Activated CD8-positive, alpha-beta T cell treated with anti-CD3 and anti-CD28 coated beads for 36 hours (primary cell): ENCODE measurements around the gene CD164. TPM values are rescaled to one million over a fixed set of nuclear protein-coding genes. Genes with fewer than 3 reads are reported as not detected.

ENCODE experiments used
- ATAC-seq: fragments of 200-7000 bp; cut with Tn5 transposase; one replicate; pipeline ENCODE4 v1.10.0; 2021; ENCODE audit warnings: mild to moderate bottlenecking, moderate library complexity
- CTCF ChIA-PET: fragments of 350-600 bp; sonication (Branson Sonifier 250); formaldehyde crosslinking; loops from one replicate; lab custom pipeline; 2021; ENCODE audit warnings: antibody characterized with exemption; lab: Charles Lee
- POLR2A ChIA-PET: fragments of 350-600 bp; sonication (Branson Sonifier 250); formaldehyde crosslinking; loops from one replicate; lab custom pipeline; 2021; ENCODE audit warnings: antibody characterized with exemption; lab: Charles Lee
- DNase-seq: peaks from one replicate; pipeline ENCODE4 v3.0.0-alpha.2; 2020
- H3K27ac Mint-ChIP-seq: one replicate; pipeline ENCODE4 v1.8.0; 2021; ENCODE audit warnings: mild to moderate bottlenecking, mixed read lengths
- H3K27me3 Mint-ChIP-seq: one replicate; pipeline ENCODE4 v1.8.0; 2021; ENCODE audit warnings: mixed read lengths
- H3K36me3 Mint-ChIP-seq: one replicate; pipeline ENCODE4 v1.8.0; 2021; ENCODE audit warnings: low read depth, mixed read lengths
- H3K4me1 Mint-ChIP-seq: one replicate; pipeline ENCODE4 v1.8.0; 2021; ENCODE audit warnings: low read depth, mixed read lengths
- H3K4me3 Mint-ChIP-seq: one replicate; pipeline ENCODE4 v1.8.0; 2021; ENCODE audit warnings: mild to moderate bottlenecking, moderate library complexity, mixed read lengths
- H3K9me3 Mint-ChIP-seq: one replicate; pipeline ENCODE4 v1.8.0; 2021; ENCODE audit warnings: mixed read lengths
- CTCF ChIP-seq: fragments of 200-600 bp; IDR thresholded peaks from one replicate; pipeline ENCODE4 v1.8.0; 2022; ENCODE audit warnings: antibody characterized with exemption, mild to moderate bottlenecking
- intact Hi-C: fragments of 100-400 bp; cut with micrococcal nuclease; formaldehyde crosslinking; loops from one replicate; pipeline ENCODE4 v1.10.0; 2022
- total RNA-seq, 2 experiments: library from RNA; stranded (reverse); gene quantifications; one replicate each; pipeline ENCODE4 v1.2.3, GENCODE V29; 2021

Gene CD164
- total RNA-seq, 2 experiments from 2014 or later, result 144 to 146 TPM

GRCh38 chr6:109374326-109374892 is 7.9 kb downstream of the CD164 start:
- no peak for TF ChIP-seq CTCF
- peak overlapping the region; percentile 86 for H3K27ac Mint-ChIP-seq
- H3K4me3 Mint-ChIP-seq, result peak overlapping the region; percentile 24
- no peaks in the 10 kb centered on the region for H3K27me3 Mint-ChIP-seq
- ChIA-PET CTCF (interaction anchor here (1.1 to 3.3 kb wide), 4 partner anchors 9 to 187 kb away, joined by 3 to 18 read pairs (median 6); no protein-coding TSS in a partner anchor), POLR2A (interaction anchor here (0.9 to 3.4 kb wide), 8 partner anchors 9 to 316 kb away, joined by 3 to 64 read pairs (median 3); partner anchors contain the start of genes CD164, CEP57L1 and SESN1)
- DNase-seq (no peak), ATAC-seq (no peak)
- intact Hi-C loops, result no loop called here
- peaks cover 71% of the 10 kb centered on the region for H3K36me3 Mint-ChIP-seq
- no peaks in the 10 kb centered on the region for H3K9me3 Mint-ChIP-seq
- H3K4me1 Mint-ChIP-seq, result peaks cover 75% of the 10 kb centered on the region

- peak overlapping the region; percentile 24 for H3K4me3 Mint-ChIP-seq
- no peak for TF ChIP-seq CTCF
- ATAC-seq (peak; percentile 92), DNase-seq (peak; percentile 75)
- peaks cover 69% of the 10 kb centered on the region for H3K4me1 Mint-ChIP-seq
- intact Hi-C loops, result no loop called here
- peak overlapping the region; percentile 86 for H3K27ac Mint-ChIP-seq
- H3K9me3 Mint-ChIP-seq, result no peaks in the 10 kb centered on the region
- ChIA-PET CTCF (interaction anchor here (1.1 to 3.3 kb wide), 4 partner anchors 10 to 186 kb away, joined by 3 to 18 read pairs (median 6); no protein-coding TSS in a partner anchor), POLR2A (interaction anchor here (0.9 to 3.4 kb wide), 11 partner anchors 10 to 317 kb away, joined by 3 to 64 read pairs (median 3); partner anchors contain the start of genes CD164, CEP57L1, MICAL1 and SESN1)
- no peaks in the 10 kb centered on the region for H3K27me3 Mint-ChIP-seq
- H3K36me3 Mint-ChIP-seq, result peaks cover 70% of the 10 kb centered on the region
Observed at GRCh38 chr6:109373762-109374161, 8.5 kb downstream of the CD164 start.

- TF ChIP-seq CTCF, result no peak
- CTCF ChIA-PET, result interaction anchor here (1.1 to 3.3 kb wide), 4 partner anchors 10 to 186 kb away, joined by 3 to 18 read pairs (median 6); no protein-coding TSS in a partner anchor
- H3K9me3 Mint-ChIP-seq, result no peaks in the 10 kb centered on the region
- peaks cover 67% of the 10 kb centered on the region for H3K4me1 Mint-ChIP-seq
- peak; percentile 22 for DNase-seq
- peak overlapping the region; percentile 24 for H3K4me3 Mint-ChIP-seq
- POLR2A ChIA-PET, result interaction anchor here (0.9 to 3.4 kb wide), 9 partner anchors 10 to 317 kb away, joined by 3 to 64 read pairs (median 3); partner anchors contain the start of genes CD164, CEP57L1, MICAL1 and SESN1
- peaks cover 72% of the 10 kb centered on the region for H3K36me3 Mint-ChIP-seq
- H3K27me3 Mint-ChIP-seq, result no peaks in the 10 kb centered on the region
- peak overlapping the region; percentile 86 for H3K27ac Mint-ChIP-seq
- peak; percentile 38 for ATAC-seq
- intact Hi-C loops, result no loop called here
Observed at GRCh38 chr6:109373331-109373730, 8.9 kb downstream of the CD164 start.

- Mint-ChIP-seq H3K4me1 (peaks cover 59% of the 10 kb centered on the region), H3K27me3 (no peaks in the 10 kb centered on the region), H3K9me3 (no peaks in the 10 kb centered on the region), H3K27ac (peak overlapping the region; percentile 63), H3K36me3 (peaks cover 65% of the 10 kb centered on the region), H3K4me3 (no peak overlapping the region)
- ChIA-PET CTCF (interaction anchor here (0.7 to 3.3 kb wide), 2 partner anchors 11 to 184 kb away, joined by 3 to 18 read pairs; no protein-coding TSS in a partner anchor), POLR2A (interaction anchor here (1.6 to 3.4 kb wide), 5 partner anchors 10 to 84 kb away, joined by 3 to 64 read pairs (median 8); partner anchors contain the start of genes CD164 and MICAL1)
- ATAC-seq, result no peak
- no peak for TF ChIP-seq CTCF
- DNase-seq, result no peak
- intact Hi-C loops, result no loop called here
Observed at GRCh38 chr6:109372130-109372529, 10.1 kb downstream of the CD164 start.

- DNase-seq (no peak), ATAC-seq (no peak)
- no peak overlapping the region for H3K4me3 Mint-ChIP-seq
- TF ChIP-seq CTCF, result no peak
- H3K27me3 Mint-ChIP-seq, result no peaks in the 10 kb centered on the region
- H3K9me3 Mint-ChIP-seq, result no peaks in the 10 kb centered on the region
- ChIA-PET POLR2A (interaction anchor here (0.6 to 2.1 kb wide), 7 partner anchors 8 to 260 kb away, joined by 3 to 13 read pairs (median 3); partner anchors contain the start of gene CD164), CTCF (interaction anchor here (1.2 to 2.1 kb wide), 4 partner anchors 8 to 183 kb away, joined by 3 to 8 read pairs (median 5); partner anchors contain the start of gene CD164)
- H3K27ac Mint-ChIP-seq, result peak overlapping the region; percentile 48
- H3K36me3 Mint-ChIP-seq, result peaks cover 63% of the 10 kb centered on the region
- peaks cover 55% of the 10 kb centered on the region for H3K4me1 Mint-ChIP-seq
- intact Hi-C loops, result no loop called here
Observed at GRCh38 chr6:109370792-109371191, 11.5 kb downstream of the CD164 start.
